Right cardiac atrium (tissue), 5 donors: ENCODE data around the gene PITPNC1. TPM values are rescaled to one million over a fixed set of nuclear protein-coding genes. Genes with fewer than 3 reads are reported as not detected.

Source experiments
- ATAC-seq, 2 donors: fragments of 200-7000 bp; cut with Tn5 transposase; one replicate each; pipeline versions ENCODE4 v1.8.0 to v1.9.1; 2020; ENCODE audit warnings: moderate library complexity in 2 of 2, mild to moderate bottlenecking in 1 of 2
- DNase-seq, 3 donors: peaks; one replicate each; pipeline ENCODE4 v3.0.0-alpha.2; 2020
- H3K27ac ChIP-seq: one replicate; pipeline ENCODE4 v1.5.1; 2013; ENCODE audit warnings: mild to moderate bottlenecking, low read length, control low read depth, moderate library complexity
- H3K27me3 ChIP-seq: one replicate; pipeline ENCODE4 v1.6.1; 2013; ENCODE audit not compliant: control insufficient read depth, insufficient read depth
- H3K4me1 ChIP-seq: one replicate; pipeline ENCODE4 v1.6.1; 2013; ENCODE audit warnings: low read length; ENCODE audit not compliant: control insufficient read depth, insufficient read depth
- H3K4me3 ChIP-seq: one replicate; pipeline ENCODE4 v1.5.1; 2013; ENCODE audit warnings: low read length, control low read depth
- H3K9me3 ChIP-seq: one replicate; pipeline ENCODE4 v1.6.1; 2013; ENCODE audit warnings: low read length; ENCODE audit not compliant: control insufficient read depth
- WGBS: extraction: QIAGEN DNeasy Blood & Tissue Kit; methylation state at CpG from one replicate; pipeline ENCODE4 v1.1.7; 2013; 5-methylcytosine and 5-hydroxymethylcytosine counted together
- intact Hi-C, 4 donors: fragments of 100-400 bp; cut with DNase I; formaldehyde crosslinking; loops; one replicate each; pipeline versions ENCODE4 v1.11.0 to v1.14.0; 2022 to 2023
- polyA plus RNA-seq: library from polyadenylated mRNA; stranded (reverse); fragments of 200-250 nt; gene quantifications from one replicate; pipeline ENCODE4 v1.2.3, GENCODE V29; 2013
- total RNA-seq, 4 donors: library from RNA; stranded (reverse); fragmentation: NEBNext Ultra II Directional; extraction: Animal tissue kit (Norgen Biotek cat#: 25700); gene quantifications; one replicate each; pipeline ENCODE4 v1.2.1, GENCODE V29; 2021
- donor health status: healthy with polysubstance abuse.
- donor health status: DM: no; HTN: yes; CAD: no.
- donor health status: DM: no; HTN: no; CAD: no.
- donor health status: DM: no; HTN: yes; CAD: no; lungs with severe emphysema.
- donor health status: DM: yes; HTN: yes; CAD: no.

Gene PITPNC1
- total and polyA plus RNA-seq, 5 donors = 8.6 to 29.7 (median 24.1) TPM

DNA sequence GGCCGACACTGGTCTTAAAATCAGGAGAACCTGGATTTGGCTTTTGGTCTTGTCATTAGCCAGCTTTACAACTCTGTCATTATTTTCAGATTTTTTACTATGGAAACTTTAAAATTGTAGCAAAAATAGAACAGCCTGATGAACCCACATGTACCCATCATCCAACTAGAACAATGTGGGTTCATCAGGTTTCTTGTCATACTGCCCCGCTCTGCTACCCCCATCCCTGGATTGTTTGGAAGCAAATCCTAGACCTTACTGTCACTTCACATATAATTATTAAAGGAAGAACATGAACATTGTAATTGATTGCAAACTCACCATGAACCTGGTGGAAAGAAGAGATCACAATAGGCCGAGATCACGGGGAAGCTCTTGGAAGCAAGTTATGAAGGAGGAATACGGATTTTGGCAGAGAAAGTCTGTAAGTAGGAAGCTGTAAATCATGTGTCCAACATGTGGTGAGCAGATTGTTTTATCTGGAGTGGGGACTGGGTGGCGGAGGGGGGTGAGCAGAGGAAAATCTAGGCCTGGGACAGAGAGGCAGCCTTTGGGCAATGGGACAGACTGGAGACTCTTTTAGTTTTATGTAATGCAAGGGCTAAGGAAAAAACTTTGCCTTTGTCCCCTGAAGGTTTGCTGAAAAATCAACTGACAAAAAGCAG, 67.0 kb downstream of the PITPNC1 start:
- WGBS = 33% methylated on average over 6 of the region's 6 CpGs
- peak overlapping the region; percentile 77 for H3K27ac ChIP-seq
- ATAC-seq = peak; percentile 76 to 83
- H3K4me1 ChIP-seq = no peaks in the 10 kb centered on the region
- no peaks in the 10 kb centered on the region for H3K9me3 ChIP-seq
- no peaks in the 10 kb centered on the region for H3K27me3 ChIP-seq
- intact Hi-C loops = no loop called here
- H3K4me3 ChIP-seq = no peak overlapping the region
- DNase-seq = peak; percentile 28 to 72 (median 65)

DNA sequence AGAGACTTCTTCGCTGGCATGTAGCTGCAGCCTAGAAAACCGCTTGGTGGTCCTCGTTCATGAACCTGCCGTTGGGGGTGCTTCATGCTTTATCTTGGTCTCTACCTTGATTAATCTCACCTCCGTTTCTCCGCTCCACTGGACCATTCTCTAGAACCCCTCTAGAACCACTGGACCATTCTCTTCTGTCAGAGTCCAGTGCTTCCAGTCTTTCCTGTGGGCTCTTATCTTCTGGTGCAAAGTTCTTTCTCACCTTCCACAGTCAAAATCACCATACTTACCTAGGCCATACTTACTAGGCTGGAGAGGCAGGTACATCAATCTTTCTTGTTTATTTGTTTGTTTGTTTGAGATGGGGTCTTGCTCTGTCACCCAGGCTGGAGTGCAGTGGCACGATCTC, 71.4 kb downstream of the PITPNC1 start:
- H3K4me1 ChIP-seq = no peaks in the 10 kb centered on the region

DNA sequence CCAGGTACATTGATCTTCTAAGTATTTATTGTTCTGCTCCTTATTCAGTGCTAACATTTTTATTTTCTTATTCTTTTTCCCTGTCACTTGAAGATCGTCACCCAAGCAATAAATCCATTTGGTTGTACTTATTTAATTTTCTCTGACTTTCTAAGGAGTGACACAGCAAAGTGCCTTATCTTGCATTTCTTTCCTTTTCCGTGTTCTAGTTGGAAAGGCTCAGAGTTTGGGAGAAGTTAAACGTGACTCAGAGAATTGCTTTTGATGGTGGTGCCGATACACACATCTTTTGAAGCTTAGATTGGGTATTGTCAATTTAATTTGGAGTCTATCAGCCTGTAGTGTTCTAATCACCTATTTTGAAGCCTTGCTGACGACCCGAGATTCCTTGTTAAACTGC, 72.0 kb downstream of the PITPNC1 start:
- no peak overlapping the region for H3K4me3 ChIP-seq
- intact Hi-C loops = no loop called here
- H3K4me1 ChIP-seq = no peaks in the 10 kb centered on the region
- WGBS = 50% methylated on average over 6 of the region's 6 CpGs
- H3K27ac ChIP-seq = no peak overlapping the region
- ATAC-seq = peak in 1 of 2 donors; percentile 60
- no peak for DNase-seq
- no peaks in the 10 kb centered on the region for H3K27me3 ChIP-seq
- no peaks in the 10 kb centered on the region for H3K9me3 ChIP-seq

More for the DNA sequence above, 71.4 kb downstream of the PITPNC1 start:
- no peak for ATAC-seq
- Histone ChIP-seq H3K27me3 (no peaks in the 10 kb centered on the region), H3K4me3 (no peak overlapping the region), H3K9me3 (no peaks in the 10 kb centered on the region), H3K27ac (no peak overlapping the region)
- no peak for DNase-seq
- WGBS = 96% methylated on average over 7 of the region's 7 CpGs
- intact Hi-C loops = no loop called here

DNA sequence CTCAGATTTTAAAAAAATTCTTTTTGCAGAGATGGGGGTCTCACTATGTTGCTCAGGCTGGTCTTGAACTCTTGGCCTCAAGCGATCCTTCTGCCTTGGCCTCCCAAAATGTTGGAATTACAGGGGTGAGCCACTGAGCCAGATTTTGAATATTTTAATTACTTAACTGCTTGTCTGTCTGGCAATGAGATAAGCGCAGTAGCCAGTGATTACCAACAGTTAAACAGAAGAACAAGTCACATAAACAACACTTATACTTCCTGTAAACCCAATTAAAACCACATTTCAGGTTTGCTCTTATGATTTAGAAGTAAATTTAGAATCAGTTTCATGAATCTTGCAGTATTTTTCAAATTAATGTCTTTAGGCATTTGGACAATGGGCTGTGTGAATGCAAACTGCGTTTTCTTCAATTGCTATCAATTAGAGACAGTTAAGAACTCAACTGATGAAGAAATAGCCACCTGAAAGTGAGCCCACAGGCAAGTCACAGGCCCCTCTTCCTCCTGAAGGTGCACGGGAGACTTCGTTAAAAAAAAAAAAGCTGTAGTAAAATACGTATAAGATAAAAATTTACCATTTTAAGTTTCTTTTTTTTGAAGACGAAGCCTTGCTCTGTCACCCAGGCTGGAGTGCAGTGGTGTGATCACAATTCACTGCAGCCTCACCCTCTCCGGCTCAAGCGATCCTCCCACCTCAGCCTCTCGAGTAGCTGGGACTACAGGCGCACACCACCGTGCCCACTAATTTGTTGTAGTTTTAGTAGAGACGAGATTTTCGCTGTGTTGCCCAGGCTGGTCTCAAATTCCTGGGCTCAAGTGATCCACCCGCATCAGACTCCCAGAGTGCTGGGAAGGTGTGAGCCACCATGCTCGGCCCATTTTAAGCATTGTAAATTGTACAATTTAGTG, 73.0 kb downstream of the PITPNC1 start:
- DNase-seq (no peak), ATAC-seq (no peak)
- Histone ChIP-seq H3K27ac (no peak overlapping the region), H3K4me3 (no peak overlapping the region), H3K9me3 (no peaks in the 10 kb centered on the region), H3K27me3 (no peaks in the 10 kb centered on the region), H3K4me1 (no peaks in the 10 kb centered on the region)
- intact Hi-C loops = no loop called here
- WGBS = 95% methylated on average over 16 of the region's 16 CpGs

DNA sequence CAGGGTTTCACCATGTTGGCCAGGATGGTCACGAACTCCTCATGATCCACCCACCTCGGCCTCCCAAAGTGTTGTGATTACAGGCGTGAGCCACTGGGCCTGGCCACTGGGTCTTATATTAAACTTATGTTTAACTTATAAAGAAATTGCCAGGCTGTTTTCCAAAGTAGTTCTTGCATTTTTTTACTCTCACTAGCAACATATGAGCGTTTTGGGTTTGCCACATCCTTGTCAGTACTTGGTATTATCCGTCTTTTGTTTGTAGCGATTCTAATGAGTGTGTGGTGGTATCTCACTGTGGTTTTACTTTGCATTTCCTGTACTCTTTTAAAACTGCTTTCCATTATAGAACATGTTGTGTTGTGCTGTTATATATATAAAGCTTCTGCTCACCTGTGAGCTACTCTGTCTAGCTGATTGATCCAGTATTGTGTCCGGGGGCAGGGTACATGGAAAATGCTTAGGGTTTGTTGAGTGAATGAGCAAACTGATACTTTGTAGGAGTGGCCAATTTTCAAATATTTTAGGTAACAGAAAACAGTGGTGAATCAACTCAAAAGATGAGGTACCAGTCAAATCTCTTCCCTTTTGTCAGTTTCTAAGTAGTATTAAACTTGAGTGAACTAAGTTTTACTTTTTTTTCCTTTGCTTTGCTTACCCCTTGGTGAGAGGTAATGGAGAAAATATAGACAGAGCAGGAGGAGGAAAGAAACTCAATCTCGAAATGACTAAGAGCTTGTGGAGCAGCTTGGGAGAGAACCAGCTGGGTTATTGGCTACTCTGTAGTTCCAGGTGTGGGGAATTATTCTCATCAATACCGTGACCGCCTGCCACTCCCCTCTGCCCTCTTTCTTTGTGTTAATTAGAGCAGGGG, 75.8 kb downstream of the PITPNC1 start:
- Histone ChIP-seq H3K4me1 (no peaks in the 10 kb centered on the region), H3K27me3 (no peaks in the 10 kb centered on the region), H3K4me3 (no peak overlapping the region), H3K9me3 (no peaks in the 10 kb centered on the region), H3K27ac (no peak overlapping the region)
- ATAC-seq (no peak), DNase-seq (peak in 1 of 3 donors; percentile 28)
- WGBS = 87% methylated on average over 10 of the region's 10 CpGs
- intact Hi-C loops = no loop called here

DNA sequence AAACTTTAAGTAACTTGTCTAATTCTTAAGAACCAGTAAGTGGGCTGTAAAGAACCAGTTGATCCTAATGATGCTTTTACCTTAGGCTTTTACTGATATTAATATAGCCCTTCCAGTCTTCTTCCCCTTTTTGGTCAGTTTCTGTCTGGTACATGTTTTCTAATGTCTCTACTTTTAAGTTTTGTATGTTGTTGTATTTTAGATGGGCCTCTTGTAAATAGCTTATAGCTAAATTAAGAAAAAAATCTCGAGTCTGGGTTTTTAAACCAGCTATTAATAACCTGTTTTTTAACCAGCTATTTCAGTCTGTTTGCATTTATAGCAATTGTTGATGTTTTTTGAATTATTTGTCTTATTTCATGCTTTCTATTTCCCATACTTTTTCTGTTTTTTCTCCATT, 79.0 kb downstream of the PITPNC1 start:
- intact Hi-C loops = no loop called here
- H3K27me3 ChIP-seq = no peaks in the 10 kb centered on the region
- no peak overlapping the region for H3K27ac ChIP-seq
- ATAC-seq (no peak), DNase-seq (no peak)
- 54% methylated on average over 1 of the region's 1 CpG for WGBS
- H3K4me1 ChIP-seq = no peaks in the 10 kb centered on the region
- H3K9me3 ChIP-seq = no peaks in the 10 kb centered on the region
- no peak overlapping the region for H3K4me3 ChIP-seq

DNA sequence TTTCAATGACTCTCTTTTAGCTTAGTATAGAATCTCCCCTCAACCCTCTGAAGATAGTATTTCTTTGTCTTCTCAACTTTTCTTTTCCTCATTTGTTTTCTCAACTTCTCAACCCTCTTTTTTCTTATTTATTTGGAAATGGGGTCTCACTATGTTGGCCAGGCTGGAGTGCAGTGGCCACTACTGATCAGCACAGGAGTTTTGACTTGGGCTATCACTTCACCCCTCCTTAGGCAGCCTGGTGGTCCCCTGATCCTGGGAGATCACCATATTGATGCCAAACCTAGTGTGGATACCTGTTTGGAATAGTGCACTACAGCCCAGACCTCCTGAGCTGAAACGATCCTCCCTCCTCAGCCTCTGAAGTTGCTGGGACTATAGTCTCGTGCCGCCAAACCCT, 79.8 kb downstream of the PITPNC1 start:
- Histone ChIP-seq H3K4me1 (no peaks in the 10 kb centered on the region), H3K4me3 (no peak overlapping the region), H3K9me3 (no peaks in the 10 kb centered on the region), H3K27ac (no peak overlapping the region), H3K27me3 (no peaks in the 10 kb centered on the region)
- WGBS = 96% methylated on average over 3 of the region's 3 CpGs
- intact Hi-C loops = no loop called here
- DNase-seq = no peak
- ATAC-seq = no peak

DNA sequence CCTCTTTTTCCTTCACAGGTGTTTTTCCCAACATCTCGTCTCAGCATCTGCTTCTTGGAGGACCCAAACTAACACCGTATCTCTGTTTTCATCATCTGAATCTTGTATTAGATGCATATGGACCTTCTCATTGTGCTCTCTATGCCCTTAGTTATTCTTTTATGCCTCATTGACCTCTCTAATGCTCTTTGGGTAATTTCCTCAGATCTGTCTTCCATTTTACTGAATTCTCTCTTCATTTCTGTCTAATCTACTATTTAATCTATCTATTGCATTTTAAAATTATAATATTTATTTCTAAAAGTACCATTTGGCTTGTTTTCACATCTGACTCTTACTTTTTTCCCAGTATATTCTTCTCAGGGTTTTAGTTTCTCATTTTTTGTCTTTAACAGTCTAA, 81.1 kb downstream of the PITPNC1 start:
- no peaks in the 10 kb centered on the region for H3K4me1 ChIP-seq
- no peak overlapping the region for H3K27ac ChIP-seq
- H3K27me3 ChIP-seq = no peaks in the 10 kb centered on the region
- 96% methylated on average over 2 of the region's 2 CpGs for WGBS
- DNase-seq (no peak), ATAC-seq (no peak)
- intact Hi-C loops = no loop called here
- no peak overlapping the region for H3K4me3 ChIP-seq
- H3K9me3 ChIP-seq = no peaks in the 10 kb centered on the region

DNA sequence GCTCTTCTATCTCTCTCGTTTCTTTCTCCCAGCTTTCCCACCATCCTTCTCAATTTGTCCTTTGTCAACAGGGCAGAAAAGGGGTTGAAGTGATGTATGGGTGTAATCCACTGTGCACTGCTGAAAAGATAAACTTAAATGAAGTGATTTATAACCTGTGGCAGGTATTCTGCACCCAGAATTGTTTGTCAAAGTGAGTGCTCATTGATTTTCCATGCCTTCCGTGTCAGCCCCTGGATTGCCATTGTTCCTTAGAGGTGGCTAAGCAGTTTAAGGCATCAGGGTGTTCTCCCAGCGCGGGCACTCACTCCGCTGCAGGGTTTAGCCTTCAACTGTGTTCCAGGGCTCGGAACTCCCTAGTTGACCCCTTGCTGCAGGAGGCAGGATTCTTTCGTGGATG, 82.9 kb downstream of the PITPNC1 start:
- 84% methylated on average over 7 of the region's 7 CpGs for WGBS
- DNase-seq = no peak
- Histone ChIP-seq H3K27me3 (no peaks in the 10 kb centered on the region), H3K27ac (no peak overlapping the region), H3K4me3 (no peak overlapping the region), H3K9me3 (no peaks in the 10 kb centered on the region), H3K4me1 (no peaks in the 10 kb centered on the region)
- no peak for ATAC-seq
- intact Hi-C loops = no loop called here

DNA sequence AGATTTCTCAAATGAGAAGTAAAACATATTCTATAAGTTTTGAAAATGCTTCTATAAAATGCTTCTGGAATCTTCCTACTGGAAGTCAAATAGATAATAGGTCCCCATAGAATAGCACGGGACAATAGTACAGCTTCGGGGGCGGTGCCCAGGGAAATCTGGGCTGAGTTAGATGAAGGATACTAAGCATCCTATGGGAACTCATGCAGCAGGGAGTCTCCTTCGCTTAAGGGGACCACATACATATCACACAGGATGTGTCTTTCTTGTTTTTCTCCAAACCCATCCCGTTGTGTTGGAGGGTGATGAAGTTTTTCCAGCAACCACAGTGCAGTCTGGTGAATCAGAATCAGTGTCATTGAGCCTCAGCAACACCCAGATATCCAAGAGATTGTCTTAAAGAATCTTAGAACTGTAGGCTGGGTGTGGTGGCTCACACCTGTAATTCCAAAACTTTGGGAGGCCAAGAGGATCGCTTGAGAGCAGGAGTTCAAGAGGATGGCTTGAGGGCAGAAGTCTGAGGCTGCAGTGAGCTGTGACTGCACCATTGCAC, 84.2 kb downstream of the PITPNC1 start:
- Histone ChIP-seq H3K27me3 (no peaks in the 10 kb centered on the region), H3K27ac (no peak overlapping the region), H3K4me1 (no peaks in the 10 kb centered on the region), H3K9me3 (no peaks in the 10 kb centered on the region), H3K4me3 (no peak overlapping the region)
- 70% methylated on average over 6 of the region's 6 CpGs for WGBS
- ATAC-seq (peak in 1 of 2 donors; percentile 65), DNase-seq (no peak)
- intact Hi-C loops = no loop called here
